HG03196 (cell line): Measurements from ENCODE around the gene RPP30.
"Not testable (repeated sequence)": the region's sequence is repeated elsewhere in the genome, so short reads cannot be mapped to it uniquely, and the experiment has no call there.

Source experiments
- ATAC-seq: cut with Tn5 transposase; IDR thresholded peaks from one replicate; pipeline ENCODE4 v1.9.1; 2021; ENCODE audit not compliant: unreplicated experiment

Gene RPP30

DNA sequence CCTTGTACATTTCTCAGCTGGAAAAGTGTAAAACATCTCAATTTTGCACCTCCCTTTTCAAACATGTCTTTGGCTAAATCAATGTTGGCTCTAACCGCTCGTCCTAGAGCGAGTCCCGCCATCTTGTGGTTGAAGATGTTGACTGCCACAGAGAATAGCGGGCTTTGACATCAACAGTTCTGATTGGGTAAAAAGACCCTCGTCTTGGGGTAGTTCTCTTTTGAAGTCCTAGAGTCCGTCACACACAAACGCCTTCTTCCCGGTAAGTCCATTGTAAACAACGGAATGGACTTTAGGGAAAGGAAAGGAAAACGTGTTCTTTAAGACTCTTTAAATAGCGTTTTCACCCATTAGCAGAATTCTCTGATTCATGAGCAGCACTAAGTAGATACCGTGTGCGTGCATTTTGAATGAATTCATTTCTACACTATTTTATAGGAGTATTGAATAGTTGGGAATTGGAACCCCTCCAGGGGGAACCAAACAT lies 452 bp upstream of the RPP30 start:
- peak; percentile 48 for ATAC-seq

DNA sequence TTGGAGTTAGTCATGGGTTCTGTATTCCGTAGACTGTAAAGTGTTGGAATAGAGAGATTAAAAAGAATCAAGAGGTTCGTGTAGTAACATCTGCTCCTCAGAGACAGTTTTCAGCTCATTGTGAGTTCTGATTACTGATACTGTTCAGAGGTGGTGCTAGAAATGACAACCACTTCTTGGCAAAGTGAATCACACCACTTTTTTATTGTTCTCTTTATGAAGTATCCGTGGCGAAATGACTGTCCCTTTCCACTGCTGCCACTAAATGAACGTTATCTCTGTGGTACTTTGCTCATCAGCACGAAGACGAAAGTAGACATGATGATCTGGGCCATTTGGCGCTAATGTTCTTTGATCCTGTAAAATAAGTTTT lies 860 bp downstream of the RPP30 start:
- no peak for ATAC-seq

DNA sequence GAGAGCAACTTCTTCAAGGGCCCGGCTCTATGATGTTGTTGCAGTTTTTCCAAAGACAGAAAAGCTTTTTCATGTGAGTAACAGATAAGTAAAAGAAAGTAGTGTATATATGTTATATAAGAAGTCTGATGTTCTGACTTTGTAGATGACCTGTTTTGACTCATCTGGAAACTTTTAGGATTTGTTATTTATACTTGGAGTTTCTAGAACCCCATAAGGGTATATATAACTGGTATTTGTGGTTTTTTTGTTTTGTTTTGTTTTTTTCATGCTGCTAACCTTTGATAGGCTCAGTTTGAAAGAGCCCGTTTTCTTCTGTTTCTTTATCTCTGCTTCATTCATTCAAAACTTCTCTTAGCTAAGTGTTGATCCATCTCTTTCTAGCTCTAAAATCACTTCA lies 7.3 kb downstream of the RPP30 start:
- ATAC-seq = no peak

DNA sequence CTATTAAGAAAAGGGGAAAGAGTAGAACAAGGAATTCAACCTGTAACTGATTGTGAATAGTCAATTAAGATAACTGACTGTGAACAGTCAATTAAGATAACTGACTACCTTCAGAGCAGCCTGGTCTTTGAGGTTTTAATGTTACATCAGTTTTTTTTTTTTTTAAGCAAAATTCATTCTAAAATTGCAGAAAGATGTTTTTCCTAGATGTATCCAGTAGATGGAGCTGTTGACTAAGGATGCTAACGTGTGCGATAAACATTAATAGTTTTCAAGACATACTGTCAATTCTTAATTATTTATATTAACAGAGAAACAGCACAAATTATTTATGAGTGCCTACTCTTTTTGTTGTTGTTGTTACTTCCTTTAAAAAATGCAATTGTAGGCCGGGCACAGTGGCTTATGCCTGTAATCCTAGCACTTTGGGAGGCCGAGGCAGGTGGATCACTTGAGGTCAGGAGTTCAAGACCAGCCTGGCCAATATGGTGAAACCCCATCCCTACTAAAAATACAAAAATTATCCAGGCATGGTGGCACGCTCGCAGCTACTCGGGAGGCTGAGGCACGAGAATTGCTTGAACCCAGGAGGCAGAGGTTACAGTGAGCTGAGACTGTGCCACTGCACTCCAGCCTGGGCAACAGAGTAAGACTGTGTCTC lies 8.4 kb downstream of the RPP30 start:
- not testable (repeated sequence) for ATAC-seq

DNA sequence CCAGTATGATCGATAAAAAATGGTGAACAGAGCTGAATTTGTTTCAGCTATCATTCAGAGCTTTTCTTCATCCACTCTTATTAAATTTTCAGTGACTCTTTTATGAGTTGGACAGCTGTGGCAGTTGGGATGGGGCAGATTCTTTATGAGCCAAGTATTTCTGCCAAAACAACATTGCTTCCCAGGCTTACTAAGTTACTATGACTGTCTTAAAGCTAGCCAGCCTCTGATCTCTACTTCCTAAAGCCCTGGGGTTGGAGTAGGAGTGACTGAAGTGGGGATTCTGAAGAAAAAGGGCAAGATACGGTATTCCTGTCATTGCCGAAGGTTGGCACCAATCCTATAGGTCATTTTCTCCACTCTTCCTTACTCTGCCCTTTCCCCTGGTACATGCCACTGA lies 12.7 kb downstream of the RPP30 start:
- ATAC-seq = no peak

DNA sequence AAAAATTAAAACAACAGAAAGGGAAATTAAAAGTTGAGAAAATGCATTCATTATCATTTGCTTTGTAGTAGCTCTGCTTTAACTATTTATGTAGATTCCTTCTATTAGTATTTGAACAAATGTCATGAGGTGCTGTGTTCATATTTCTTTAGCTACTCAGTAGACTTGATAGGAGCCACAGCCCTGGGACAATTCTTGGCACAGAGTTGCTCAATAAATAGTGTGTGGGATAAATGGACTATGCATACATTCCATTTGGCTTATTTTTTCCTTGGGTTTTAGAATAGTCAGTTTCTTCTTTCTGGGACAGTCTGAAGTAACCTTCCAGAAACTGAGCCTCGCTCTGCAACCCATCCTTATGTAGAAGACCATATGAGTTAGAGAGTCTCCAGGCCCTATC lies 13.4 kb downstream of the RPP30 start:
- no peak for ATAC-seq

DNA sequence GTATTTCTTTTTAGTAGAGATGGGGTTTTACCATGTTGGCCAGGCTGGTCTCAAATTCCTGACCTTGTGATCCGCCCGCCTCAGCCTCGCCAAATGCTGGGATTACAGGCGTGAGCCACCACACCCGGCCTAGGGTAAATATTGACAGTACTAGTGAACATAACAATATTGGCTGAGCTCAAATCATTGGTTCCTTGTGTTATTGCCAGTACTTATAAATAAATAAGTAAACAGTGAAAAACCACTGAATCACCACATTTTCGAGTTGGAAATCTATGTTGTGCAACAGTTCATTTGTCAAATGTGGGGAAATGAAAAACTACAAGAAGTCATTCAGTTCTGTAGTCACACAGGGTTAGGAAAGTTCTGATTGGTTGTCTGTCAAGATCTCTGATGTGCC lies 15.8 kb downstream of the RPP30 start:
- ATAC-seq = no peak

DNA sequence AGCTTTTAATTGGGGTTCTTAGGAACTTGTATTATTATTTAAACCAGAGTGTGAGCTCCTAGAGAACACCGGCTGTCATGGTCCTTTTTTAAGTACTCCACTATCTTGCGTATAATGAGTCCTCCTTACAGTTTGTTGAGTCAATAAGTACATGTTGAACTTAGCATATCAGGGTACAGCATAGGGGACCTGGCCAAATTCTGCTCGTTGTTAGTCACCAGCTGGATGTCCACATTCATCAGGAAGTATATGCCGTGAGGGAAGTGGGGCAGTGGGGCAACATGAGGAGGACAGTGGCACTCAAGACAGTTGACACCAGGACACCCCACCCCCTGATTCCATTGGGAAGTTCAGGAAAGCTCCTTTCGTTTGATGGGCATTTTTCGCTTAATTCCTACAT lies 16.6 kb downstream of the RPP30 start:
- ATAC-seq = no peak

DNA sequence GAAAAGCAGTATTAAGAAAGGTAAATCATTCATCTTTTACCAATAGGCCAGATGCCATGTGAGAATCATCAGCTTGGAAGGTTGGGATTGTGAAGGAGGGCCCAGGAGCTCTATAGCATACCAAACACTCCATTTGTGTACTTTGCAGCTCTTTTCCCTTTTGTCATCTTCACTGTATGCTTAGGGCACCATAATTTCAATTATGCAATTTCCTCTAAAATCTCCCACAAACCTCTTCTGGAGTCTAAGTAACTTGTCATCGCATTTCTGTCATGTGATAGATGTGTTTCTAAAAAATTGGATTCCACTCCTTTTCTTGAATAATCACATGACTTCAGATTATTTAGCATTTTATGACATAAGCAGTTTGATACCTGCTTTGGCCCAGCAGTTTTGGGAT lies 17.9 kb downstream of the RPP30 start:
- no peak for ATAC-seq

DNA sequence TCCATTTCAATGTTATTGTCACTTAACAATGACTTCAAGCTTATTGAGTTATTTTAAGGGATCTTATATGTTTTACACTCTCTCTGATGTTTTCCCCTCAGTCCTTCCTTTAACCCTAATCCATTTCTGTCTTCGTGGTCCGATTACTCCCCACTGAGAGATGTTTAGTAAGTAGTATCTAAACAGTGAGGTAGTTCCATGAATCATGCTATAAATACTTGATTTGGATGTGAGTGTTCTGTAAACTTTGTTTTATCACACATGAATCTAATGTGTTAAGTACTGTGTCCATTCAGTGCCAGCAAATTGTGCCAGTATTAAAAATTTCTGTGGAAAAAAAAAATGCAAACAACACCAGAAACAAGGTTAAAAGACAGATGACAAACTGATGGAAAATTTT lies 18.6 kb downstream of the RPP30 start:
- ATAC-seq = no peak

DNA sequence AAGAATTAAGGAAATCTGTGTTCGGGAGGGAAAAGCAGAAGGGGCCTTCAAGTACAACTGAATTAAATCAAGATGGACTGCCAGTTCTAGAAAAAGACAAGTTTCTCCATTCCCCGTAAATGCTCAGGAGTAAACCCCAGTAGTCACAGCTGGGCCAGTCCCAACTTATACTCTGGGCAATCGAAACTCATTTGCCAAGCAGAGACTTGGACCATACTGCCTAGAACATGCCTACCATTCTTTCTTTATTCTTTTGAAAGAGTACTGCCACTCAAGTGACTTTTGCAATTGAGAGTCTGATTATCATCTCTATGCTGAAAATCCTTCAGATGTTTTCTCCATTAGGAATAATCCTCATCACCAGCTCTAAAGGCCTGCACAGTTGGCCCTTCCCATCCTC lies 21.4 kb downstream of the RPP30 start:
- ATAC-seq = no peak

DNA sequence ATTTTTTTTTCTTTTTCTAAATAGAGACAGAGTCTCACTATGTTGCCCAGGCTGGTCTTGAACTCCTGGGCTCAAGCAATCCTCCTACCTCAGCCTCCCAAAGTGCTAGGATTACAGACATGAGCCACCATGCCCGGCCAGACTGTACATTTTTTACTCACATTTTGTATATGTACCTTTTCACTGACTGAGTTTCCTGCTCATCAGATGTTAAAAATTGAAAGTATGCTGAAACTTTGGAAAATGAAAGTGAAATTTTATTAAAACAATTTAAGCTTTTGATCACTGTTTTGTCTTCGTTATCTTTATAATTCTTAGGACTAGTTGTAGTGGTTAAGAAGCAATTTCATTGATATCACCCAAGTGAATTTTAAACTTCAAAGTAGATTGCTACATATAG lies 25.1 kb downstream of the RPP30 start:
- ATAC-seq = not testable (repeated sequence)

DNA sequence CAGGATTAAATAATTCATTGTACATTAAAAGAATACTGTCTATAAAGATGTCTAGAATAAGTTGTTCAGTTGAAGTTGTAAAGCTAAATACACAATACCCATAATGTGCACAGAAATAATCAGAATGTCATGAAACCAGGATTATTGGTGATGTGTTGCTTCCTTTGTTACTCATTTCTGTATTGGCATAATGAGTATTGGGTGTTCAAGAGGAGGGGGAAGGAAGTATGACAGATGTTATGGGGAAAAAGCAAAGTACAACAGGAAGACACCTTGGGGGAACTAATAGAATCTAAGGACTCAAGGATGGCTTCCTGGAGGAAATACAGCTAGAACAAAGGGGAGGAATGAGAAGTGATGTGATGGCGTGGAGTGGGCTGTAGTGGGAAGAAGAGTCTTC lies 34.2 kb downstream of the RPP30 start:
- no peak for ATAC-seq

DNA sequence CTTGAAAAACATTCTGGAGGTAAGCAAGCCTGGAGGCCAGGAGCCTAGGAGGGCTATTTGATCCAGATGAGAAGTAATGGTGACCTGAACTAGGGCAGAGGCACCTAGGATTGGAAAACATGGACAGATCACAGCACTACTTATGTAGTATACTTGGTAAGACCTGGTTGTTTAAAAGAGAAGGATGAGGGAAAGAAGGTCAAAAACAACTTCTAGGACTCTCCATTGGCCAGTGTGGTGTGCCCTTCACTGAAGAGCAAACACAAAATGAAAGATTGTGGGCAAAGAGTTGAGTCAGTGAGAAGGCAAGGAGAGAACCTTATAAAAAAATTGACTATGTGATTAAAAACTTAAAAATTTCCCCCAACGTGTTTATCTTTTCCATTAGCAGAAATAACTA lies 34.8 kb downstream of the RPP30 start:
- ATAC-seq = no peak

DNA sequence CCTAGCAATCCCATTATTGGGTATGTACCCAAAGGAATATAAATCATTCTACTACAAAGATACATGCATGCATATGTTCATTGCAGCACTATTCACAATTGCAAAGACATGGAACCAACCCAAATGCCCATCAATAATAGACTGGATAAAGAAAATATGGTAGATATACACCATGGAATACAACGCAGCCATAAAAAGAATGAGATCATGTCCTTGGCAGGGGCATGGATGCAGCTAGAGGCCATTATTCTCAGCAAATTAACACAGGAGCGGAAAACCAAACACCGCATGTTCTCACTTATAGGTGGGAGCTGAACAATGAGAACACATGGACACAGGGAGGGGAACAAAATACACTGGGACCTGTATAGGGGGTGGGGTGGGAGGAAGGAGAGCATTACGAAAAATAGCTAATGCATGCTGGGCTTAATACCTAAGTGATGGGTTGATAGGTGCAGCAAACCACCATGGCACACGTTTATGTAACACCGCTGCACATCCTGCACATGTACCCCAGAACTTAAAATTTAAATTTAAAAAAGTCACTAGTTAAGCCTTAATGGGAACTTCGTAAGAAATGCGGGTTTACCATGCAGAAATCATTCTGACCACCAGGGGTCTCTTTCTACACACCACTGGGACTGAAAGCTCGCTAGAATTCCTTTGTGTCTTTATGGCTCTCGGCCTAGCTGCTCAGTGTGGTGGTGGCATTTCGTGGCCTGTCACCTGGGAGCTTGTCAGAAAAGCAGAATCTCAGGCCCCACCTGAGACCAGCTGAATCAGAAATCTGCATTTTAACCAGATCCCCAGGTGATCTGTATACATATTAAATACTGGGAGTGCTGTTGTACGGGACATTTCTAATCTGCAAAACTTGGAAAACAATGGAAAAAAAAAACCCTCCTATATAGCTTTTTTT lies 39.6 kb downstream of the RPP30 start:
- peak; percentile 82 for ATAC-seq

DNA sequence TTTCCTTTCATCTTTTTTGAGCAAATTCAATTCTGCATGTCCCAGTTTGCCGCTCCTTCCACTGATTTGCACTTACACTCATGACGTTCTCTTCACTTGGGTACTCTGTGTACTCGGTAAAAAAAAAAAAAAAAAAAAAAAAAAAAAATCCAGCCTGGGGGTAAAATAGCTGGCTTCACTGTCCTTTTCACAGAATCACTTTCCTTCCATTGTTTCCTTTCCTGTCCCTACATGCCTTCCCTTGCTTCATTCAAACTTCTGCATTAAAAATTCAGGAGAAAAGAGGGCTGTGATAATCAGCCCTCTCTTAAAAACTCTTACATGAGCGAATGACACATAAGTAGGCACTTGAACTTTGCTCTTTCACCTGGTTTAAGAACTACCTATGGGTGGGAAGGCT lies 40.4 kb downstream of the RPP30 start:
- ATAC-seq = no peak

DNA sequence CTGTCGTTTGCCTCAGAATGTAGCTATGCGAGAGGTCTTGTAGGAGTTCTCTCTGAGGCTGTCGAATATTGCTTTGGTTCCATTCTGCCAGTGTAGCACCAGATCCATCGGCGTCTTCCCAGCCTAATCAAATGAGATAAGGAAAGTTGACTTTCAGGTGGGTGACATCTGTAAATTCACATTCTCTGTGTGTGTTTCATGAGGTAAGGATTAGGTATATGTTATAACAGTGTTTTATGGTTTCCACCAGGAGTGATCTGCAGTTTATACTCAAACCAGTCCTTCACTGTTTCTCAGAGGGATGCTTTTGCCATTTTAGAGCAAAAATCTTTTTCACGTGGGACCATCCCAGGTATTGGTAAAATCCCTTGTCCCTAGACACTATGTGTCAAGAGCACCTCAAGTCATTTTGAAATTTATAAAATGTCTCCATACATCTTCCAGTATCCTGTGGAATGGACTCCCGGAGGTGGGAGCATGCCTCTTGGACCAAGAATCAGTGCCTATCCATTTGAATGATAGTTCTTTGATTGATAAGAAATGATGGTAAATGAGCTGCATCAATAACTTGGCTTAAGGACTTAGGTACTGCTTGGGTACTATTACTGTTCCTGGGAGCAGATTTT lies 41.2 kb downstream of the RPP30 start:
- no peak for ATAC-seq

DNA sequence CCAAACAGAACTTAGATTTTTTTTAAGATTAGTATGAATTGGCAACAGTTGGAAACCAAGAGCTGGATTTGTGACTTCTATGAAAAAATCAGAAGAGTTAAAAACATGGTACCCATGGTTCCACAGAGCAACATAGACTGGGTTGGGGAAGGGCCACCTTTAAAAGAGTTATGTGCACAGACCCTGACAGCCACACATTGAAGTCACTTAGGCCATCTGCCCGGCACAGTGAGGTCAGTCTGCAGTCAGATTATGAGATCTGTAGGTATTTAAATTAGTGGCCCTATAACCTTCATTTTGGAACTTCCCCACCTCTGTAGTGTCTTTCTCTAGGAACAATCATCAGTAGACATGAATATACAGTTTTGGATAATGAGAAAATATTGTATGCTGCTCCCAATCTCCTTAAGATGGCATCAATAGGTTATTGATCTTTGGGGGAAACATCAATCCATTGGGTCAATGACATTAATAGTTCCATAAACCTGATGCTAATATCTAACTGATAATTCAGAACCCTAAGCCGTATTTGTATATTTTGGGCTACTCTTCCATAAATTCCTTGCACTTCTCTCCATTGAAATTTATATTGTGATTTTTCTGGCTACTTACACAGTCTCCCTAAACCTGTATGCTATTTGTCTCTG lies 42.1 kb downstream of the RPP30 start:
- ATAC-seq = no peak

DNA sequence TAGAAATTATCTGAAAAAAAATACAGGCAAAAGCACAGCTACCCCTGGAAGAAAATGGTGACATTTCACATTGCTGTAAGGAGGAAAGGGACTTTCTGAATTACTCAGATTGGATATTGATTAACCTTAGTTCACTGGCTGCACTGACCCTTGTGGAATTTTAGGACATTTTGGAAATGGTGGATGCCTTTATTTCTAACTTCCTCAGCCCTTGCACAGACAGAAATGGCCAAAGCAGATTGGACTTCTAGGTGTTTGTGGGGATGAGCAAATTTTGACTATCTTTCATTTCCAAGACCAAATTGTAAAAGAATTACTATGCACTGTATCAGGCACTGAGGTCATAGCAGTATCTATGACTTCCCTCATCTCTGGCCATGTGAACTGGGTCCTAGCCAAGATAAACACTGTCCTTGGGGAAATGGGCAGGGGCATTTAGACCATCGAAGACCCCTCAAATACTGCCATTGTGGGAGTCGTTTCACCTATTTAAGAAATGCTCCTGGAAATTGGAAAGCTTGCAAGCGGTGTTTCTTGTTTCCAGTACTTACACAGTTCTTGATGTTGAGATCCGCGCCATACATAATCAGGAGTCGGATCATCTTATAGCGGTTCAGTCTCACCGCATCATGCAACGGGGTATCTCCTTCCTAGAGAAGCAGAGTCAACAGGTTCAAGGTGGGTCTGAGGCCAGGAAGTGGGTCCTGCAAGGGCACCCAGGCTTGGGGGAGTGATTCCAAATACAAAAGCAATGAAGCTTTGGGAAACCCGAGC lies 43.4 kb downstream of the RPP30 start:
- no peak for ATAC-seq

DNA sequence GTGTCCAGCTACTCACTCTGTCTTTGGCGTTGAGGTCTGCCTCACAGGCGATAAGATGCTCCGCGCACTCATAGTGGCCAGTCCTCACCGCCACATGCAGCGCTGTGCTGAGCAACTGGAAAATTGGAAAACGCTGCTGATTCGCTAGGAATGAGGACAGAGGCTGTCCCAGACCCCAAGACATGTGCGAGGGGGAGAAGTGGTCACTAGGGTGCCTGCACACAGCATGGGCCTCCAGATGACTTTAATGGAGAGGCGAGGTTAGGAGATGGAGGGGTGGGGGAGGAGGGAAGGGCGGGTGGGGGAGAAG lies 43.9 kb downstream of the RPP30 start:
- no peak for ATAC-seq
